IMR-90 (cell line): ENCODE measurements around the gene RAET1E.

ENCODE experiments used
- CEBPB ChIP-seq: IDR thresholded peaks from 2 replicates; pipeline ENCODE4 v1.6.1; 2012; ENCODE audit warnings: low read depth, low read length, improper control_type of control experiment
- ELK1 ChIP-seq: fragments of 150-350 bp; IDR thresholded peaks from 2 replicates; pipeline ENCODE4 v1.6.1; 2016; ENCODE audit warnings: low read depth, mild to moderate bottlenecking, low read length, moderate library complexity, borderline replicate concordance
- MAZ ChIP-seq: IDR thresholded peaks from 2 replicates; pipeline ENCODE4 v1.6.1; 2012; ENCODE audit warnings: low read depth, mild to moderate bottlenecking, low read length, improper control_type of control experiment, moderate library complexity, borderline replicate concordance
- MXI1 ChIP-seq: IDR thresholded peaks from 2 replicates; pipeline ENCODE4 v1.6.1; 2012; ENCODE audit warnings: low read depth, mild to moderate bottlenecking, low read length, moderate library complexity, borderline replicate concordance
- POLR2A ChIP-seq: IDR thresholded peaks from 2 replicates; pipeline ENCODE4 v1.6.1; 2012; ENCODE audit warnings: mild to moderate bottlenecking, low read depth, low read length
- RAD21 ChIP-seq: IDR thresholded peaks from 2 replicates; pipeline ENCODE4 v1.6.1; 2012; ENCODE audit warnings: low read length, improper control_type of control experiment
- RFX5 ChIP-seq: IDR thresholded peaks from 2 replicates; pipeline ENCODE4 v1.8.0; 2012; ENCODE audit warnings: low read depth, mild to moderate bottlenecking, low read length, moderate library complexity
- SMC3 ChIP-seq: fragments of 150-350 bp; IDR thresholded peaks from 2 replicates; pipeline ENCODE4 v1.6.1; 2016; ENCODE audit warnings: low read depth, mild to moderate bottlenecking, antibody characterized with exemption, low read length, moderate library complexity
- TF ChIP-seq, protein P1 (sequence below): conservative IDR thresholded peaks from 2 replicates; pipeline ENCODE4 v1.5.1; 2012; ENCODE audit warnings: mild to moderate bottlenecking, low read depth, low read length, improper control_type of control experiment

DNA sequence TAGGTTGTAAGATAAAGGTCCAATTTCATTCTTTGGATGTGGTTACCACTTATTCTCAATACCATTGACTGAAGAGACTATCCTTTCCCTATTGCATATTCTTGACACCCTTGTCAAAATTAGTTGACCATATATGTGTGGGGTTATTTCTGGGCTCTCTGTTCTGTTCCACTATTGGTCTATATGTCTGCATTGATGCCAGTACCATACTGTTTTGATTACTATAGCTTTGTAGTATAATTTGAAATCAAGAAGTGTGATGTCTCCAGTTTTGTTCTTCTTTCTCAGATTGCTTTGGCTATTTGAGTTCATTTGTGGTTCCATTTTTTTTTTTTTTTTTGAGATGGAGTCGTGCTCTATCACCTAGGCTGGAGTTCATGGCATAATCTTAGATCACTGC lies 25.7 kb downstream of the RAET1E start:
- TF ChIP-seq, protein P1, sequence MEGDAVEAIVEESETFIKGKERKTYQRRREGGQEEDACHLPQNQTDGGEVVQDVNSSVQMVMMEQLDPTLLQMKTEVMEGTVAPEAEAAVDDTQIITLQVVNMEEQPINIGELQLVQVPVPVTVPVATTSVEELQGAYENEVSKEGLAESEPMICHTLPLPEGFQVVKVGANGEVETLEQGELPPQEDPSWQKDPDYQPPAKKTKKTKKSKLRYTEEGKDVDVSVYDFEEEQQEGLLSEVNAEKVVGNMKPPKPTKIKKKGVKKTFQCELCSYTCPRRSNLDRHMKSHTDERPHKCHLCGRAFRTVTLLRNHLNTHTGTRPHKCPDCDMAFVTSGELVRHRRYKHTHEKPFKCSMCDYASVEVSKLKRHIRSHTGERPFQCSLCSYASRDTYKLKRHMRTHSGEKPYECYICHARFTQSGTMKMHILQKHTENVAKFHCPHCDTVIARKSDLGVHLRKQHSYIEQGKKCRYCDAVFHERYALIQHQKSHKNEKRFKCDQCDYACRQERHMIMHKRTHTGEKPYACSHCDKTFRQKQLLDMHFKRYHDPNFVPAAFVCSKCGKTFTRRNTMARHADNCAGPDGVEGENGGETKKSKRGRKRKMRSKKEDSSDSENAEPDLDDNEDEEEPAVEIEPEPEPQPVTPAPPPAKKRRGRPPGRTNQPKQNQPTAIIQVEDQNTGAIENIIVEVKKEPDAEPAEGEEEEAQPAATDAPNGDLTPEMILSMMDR = no peak
- TF ChIP-seq POLR2A (no peak), SMC3 (no peak), CEBPB (no peak), MAZ (no peak), RFX5 (no peak), RAD21 (no peak), MXI1 (no peak), ELK1 (no peak)
